ENCODE results near the gene DNAJC13.
"Not testable (repeated sequence)": the region's sequence is repeated elsewhere in the genome, so short reads cannot be mapped to it uniquely, and the experiment has no call there.

The DNAJC13 gene

GRCh38 chr3:132416807-132417694, at the start of gene DNAJC13:
Gene DNAJC13, plus strand, starts transcription at chr3:132417502. Its CDS starts 17,049 bp downstream, at chr3:132434551.
- TF ChIP-seq, protein P1, sequence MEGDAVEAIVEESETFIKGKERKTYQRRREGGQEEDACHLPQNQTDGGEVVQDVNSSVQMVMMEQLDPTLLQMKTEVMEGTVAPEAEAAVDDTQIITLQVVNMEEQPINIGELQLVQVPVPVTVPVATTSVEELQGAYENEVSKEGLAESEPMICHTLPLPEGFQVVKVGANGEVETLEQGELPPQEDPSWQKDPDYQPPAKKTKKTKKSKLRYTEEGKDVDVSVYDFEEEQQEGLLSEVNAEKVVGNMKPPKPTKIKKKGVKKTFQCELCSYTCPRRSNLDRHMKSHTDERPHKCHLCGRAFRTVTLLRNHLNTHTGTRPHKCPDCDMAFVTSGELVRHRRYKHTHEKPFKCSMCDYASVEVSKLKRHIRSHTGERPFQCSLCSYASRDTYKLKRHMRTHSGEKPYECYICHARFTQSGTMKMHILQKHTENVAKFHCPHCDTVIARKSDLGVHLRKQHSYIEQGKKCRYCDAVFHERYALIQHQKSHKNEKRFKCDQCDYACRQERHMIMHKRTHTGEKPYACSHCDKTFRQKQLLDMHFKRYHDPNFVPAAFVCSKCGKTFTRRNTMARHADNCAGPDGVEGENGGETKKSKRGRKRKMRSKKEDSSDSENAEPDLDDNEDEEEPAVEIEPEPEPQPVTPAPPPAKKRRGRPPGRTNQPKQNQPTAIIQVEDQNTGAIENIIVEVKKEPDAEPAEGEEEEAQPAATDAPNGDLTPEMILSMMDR (IDR thresholded peaks at IDR 0.05; ENCODE audit: insufficient read depth, missing control alignments): no peak
- FAIRE-seq (no peak), DNase-seq (ENCODE audit: insufficient read length, low spot score) (peak; percentile 61)

DNA sequence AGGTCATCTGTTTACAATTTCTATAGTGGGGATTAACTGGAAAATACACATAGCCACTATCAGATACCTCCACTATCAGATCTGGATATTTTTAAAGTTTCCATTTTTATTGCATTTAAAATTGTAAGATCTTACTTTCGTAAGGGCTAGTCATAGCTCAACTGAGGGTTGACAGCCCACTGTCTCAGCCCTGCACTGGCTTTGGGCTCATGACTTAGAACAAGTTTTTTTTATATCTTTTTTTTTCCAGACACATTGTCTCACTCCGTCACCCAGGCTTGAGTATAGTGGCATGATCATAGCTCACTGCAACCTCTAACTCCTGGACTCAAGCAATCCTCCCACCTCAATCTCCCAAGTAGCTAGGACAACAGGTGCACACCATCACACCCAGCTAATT, 48.8 kb upstream of the DNAJC13 start:
- TF ChIP-seq, protein P1 (IDR thresholded peaks at IDR 0.05; ENCODE audit: insufficient read depth, missing control alignments): no peak
- no peak for FAIRE-seq
- no peak for DNase-seq (ENCODE audit: insufficient read length, low spot score)

DNA sequence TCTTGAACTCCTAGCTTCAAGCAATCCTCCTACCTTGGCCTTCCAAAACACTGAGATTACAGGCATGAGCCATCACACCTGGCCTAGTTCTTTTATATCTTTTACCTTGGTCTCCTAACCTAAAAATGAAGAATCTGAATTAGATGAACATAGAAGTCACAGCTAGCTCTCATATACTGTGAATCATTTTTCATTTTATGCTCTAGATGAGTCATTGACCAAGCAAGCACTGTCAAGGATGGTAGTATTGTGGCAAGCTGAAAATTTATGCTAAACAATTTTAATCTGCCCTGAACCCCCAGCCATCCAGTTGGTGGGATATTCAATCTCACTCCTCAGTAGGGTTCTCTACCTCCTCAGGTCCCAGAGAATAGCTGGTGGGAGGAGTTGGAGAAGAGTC, 48.3 kb upstream of the DNAJC13 start:
- TF ChIP-seq, protein P1 (IDR thresholded peaks at IDR 0.05; ENCODE audit: insufficient read depth, missing control alignments): no peak
- DNase-seq (ENCODE audit: insufficient read length, low spot score): no peak
- FAIRE-seq: no peak

GRCh38 chr3:132376945-132377354, 40.4 kb upstream of the DNAJC13 start:
- DNase-seq (ENCODE audit: insufficient read length, low spot score); FAIRE-seq: not testable (repeated sequence)

DNA sequence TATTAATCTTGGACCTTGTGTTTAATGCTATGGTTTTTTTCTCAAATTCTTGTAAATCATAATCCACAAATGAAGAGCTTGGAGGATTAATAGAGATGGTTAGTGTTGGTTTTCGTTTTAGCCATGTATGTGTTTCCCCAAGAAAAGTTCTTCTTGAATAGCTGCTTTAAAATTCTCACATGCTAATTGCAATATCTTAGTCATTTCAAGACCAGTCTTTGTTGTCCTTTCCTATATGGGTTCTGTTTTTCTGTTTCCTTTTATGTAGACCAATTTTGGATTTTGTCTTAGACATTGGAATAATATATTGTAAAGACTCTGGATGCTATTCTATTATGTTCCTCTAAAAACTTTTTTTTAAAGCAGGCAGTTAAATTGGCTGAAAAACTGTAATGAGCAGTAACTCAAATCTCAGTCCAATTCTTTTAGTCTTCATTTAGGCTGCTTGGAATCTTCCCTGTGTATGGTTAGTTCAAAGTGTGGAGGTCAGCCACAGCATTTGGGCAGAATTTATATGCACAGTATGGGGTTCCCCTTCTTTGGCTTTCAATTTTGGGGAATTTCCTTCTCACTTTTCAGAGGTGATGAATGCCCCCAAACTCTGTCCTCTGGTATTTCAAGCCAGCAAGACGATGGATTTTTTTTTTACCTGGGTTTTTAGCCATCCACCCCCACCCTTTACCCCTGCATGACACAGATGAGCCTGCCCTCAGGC, 39.1 kb upstream of the DNAJC13 start:
- no peak for DNase-seq (ENCODE audit: insufficient read length, low spot score)
- TF ChIP-seq, protein P1 (IDR thresholded peaks at IDR 0.05; ENCODE audit: insufficient read depth, missing control alignments): no peak
- no peak for FAIRE-seq

- TF ChIP-seq, protein P1 (IDR thresholded peaks at IDR 0.05; ENCODE audit: insufficient read depth, missing control alignments): no peak
- FAIRE-seq: no peak
Measured at GRCh38 chr3:132378846-132379245, 38.5 kb upstream of the DNAJC13 start.

DNA sequence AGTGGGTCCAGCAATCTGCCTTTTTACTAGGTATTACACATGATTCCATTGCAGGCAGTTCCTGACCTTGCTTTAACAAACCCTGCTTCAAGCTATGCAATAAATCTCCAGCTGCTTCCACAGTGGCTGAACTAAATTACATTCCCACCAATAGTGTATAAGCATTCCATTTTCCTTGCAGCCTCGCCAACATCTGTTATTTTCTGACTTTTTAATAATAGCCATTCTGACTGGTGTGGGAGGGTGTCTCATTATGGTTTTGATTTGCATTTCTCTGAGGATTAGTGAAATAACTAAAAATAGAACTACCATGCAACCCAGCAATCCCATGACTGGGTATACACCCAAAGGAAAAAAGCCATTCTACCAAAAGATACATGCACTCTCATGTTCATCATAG, 36.4 kb upstream of the DNAJC13 start:
- DNase-seq (ENCODE audit: insufficient read length, low spot score) (no peak), FAIRE-seq (no peak)
- TF ChIP-seq, protein P1 (IDR thresholded peaks at IDR 0.05; ENCODE audit: insufficient read depth, missing control alignments): no peak

More at GRCh38 chr3:132378846-132379245, 38.5 kb upstream of the DNAJC13 start:
- no peak for DNase-seq (ENCODE audit: insufficient read length, low spot score)

Measured in D721Med (cell line).